ENCODE data around the gene FGL2. TPM values are rescaled to one million over a fixed set of nuclear protein-coding genes. Genes with fewer than 3 reads are reported as not detected.

Gene FGL2
- total RNA-seq, 1 experiment from 2014 or later: not detected

DNA sequence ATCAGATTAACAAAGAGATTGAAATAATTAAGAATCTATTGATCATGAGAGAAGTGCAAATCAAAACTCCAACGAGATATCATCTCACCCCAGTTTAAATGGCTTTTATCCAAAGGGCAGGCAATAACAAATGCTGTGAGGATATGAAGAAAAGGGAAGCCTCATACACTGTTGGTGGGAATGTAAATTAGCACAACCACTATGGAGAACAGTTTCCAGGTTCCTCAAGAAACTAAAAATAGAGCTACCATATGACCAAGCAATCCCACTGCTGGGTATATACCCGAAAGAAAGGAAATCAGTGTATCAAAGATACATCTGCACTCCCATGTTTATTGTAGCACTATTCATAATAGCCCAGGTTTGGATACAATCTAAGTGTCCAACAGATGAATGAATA, 13.8 kb downstream of the FGL2 start:
- Mint-ChIP-seq H3K9me3 (no peaks in the 10 kb centered on the region), H3K36me3 (no peaks in the 10 kb centered on the region), H3K4me1 (no peaks in the 10 kb centered on the region), H3K4me3 (no peak overlapping the region), H3K27ac (no peak overlapping the region), H3K27me3 (ENCODE audit: low read depth) (no peaks in the 10 kb centered on the region)
- ChIA-PET POLR2A (no interaction called here), CTCF (no interaction called here)
- ATAC-seq (no peak), DNase-seq (ENCODE audit: low spot score) (no peak)
- no peak for TF ChIP-seq TCF7 (CRISPR knock-in tag; IDR thresholded peaks at IDR 0.05; ENCODE audit: low read depth)
- TF ChIP-seq GABPB1 (CRISPR knock-in tag; IDR thresholded peaks at IDR 0.05): no peak
- no peak for TF ChIP-seq FOXJ3 (CRISPR knock-in tag; IDR thresholded peaks at IDR 0.05; ENCODE audit: borderline replicate concordance)
- no peak for TF ChIP-seq OVOL2 (CRISPR knock-in tag; IDR thresholded peaks at IDR 0.05; ENCODE audit: borderline replicate concordance)
- TF ChIP-seq, protein P1, sequence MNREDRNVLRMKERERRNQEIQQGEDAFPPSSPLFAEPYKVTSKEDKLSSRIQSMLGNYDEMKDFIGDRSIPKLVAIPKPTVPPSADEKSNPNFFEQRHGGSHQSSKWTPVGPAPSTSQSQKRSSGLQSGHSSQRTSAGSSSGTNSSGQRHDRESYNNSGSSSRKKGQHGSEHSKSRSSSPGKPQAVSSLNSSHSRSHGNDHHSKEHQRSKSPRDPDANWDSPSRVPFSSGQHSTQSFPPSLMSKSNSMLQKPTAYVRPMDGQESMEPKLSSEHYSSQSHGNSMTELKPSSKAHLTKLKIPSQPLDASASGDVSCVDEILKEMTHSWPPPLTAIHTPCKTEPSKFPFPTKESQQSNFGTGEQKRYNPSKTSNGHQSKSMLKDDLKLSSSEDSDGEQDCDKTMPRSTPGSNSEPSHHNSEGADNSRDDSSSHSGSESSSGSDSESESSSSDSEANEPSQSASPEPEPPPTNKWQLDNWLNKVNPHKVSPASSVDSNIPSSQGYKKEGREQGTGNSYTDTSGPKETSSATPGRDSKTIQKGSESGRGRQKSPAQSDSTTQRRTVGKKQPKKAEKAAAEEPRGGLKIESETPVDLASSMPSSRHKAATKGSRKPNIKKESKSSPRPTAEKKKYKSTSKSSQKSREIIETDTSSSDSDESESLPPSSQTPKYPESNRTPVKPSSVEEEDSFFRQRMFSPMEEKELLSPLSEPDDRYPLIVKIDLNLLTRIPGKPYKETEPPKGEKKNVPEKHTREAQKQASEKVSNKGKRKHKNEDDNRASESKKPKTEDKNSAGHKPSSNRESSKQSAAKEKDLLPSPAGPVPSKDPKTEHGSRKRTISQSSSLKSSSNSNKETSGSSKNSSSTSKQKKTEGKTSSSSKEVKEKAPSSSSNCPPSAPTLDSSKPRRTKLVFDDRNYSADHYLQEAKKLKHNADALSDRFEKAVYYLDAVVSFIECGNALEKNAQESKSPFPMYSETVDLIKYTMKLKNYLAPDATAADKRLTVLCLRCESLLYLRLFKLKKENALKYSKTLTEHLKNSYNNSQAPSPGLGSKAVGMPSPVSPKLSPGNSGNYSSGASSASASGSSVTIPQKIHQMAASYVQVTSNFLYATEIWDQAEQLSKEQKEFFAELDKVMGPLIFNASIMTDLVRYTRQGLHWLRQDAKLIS (CRISPR knock-in tag; IDR thresholded peaks at IDR 0.05; ENCODE audit: borderline replicate concordance): no peak
- TF ChIP-seq NR3C1 (CRISPR knock-in tag; conservative IDR thresholded peaks at IDR 0.05; ENCODE audit: low read depth): no peak
- TF ChIP-seq ZNF121 (CRISPR knock-in tag; IDR thresholded peaks at IDR 0.05): no peak
- TF ChIP-seq, protein P2, sequence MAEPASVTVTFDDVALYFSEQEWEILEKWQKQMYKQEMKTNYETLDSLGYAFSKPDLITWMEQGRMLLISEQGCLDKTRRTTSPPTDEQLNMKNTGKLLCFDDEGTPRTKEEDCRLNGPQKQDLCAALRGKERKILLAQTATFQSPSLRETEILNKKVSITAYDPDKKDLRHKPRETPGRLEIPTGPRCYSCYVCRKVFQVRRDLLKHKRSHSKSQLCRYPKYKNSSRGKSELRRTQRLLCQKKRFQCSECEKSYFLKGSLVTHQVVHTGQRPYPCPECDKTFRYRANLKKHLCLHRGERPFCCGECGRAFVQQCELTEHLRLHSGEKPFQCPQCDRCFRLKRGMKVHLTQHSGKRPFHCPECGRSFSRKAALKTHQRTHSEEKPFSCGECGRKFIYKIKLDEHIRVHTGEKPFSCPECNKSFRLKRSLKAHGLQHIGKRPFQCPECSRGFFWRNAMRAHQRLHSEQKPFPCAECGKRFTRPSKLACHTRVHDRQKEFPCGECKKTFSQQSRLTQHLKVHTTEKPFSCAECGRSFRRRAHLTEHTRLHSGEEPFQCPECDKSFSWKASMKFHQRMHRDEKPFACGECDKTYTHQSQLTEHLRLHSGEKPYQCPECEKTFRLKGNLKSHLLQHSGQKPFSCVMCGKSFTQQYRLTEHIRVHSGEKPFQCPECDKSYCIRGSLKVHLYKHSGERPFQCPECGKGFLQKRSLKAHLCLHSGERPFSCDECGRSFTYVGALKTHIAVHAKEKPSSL (CRISPR knock-in tag; conservative IDR thresholded peaks at IDR 0.05): no peak
- no peak for TF ChIP-seq CREM (CRISPR knock-in tag; IDR thresholded peaks at IDR 0.05)
- TF ChIP-seq, protein P3, sequence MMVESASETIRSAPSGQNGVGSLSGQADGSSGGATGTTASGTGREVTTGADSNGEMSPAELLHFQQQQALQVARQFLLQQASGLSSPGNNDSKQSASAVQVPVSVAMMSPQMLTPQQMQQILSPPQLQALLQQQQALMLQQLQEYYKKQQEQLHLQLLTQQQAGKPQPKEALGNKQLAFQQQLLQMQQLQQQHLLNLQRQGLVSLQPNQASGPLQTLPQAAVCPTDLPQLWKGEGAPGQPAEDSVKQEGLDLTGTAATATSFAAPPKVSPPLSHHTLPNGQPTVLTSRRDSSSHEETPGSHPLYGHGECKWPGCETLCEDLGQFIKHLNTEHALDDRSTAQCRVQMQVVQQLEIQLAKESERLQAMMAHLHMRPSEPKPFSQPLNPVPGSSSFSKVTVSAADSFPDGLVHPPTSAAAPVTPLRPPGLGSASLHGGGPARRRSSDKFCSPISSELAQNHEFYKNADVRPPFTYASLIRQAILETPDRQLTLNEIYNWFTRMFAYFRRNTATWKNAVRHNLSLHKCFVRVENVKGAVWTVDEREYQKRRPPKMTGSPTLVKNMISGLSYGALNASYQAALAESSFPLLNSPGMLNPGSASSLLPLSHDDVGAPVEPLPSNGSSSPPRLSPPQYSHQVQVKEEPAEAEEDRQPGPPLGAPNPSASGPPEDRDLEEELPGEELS (CRISPR knock-in tag; IDR thresholded peaks at IDR 0.05): no peak
- no peak for TF ChIP-seq ZNF317 (CRISPR knock-in tag; IDR thresholded peaks at IDR 0.05; ENCODE audit: borderline replicate concordance, low read depth)
- no peak for TF ChIP-seq SMAD4 (CRISPR knock-in tag; IDR thresholded peaks at IDR 0.05)
- TF ChIP-seq CBFB (CRISPR knock-in tag; IDR thresholded peaks at IDR 0.05; ENCODE audit: low read depth): no peak
- TF ChIP-seq JUN (CRISPR knock-in tag; IDR thresholded peaks at IDR 0.05): no peak

DNA sequence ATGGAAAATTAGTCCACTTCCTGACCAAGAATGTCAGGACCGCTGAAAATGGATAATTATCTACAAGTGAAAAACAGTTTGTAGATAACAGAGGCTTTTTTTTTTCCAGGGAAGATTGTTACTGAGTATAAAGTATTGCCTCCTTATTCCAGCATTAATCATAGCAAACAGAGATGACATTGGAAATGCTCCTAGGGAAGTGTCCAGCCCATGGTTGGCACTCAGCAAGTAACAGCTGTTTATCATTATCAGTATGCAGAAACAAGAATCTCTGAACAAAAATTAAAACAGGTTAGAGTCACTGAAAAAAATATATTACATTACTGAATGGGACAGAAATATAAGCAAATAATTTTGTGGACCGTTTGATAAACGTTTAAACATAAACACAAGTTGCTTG, 14.6 kb downstream of the FGL2 start:
- Mint-ChIP-seq H3K4me1 (no peaks in the 10 kb centered on the region), H3K27me3 (ENCODE audit: low read depth) (no peaks in the 10 kb centered on the region), H3K27ac (no peak overlapping the region), H3K36me3 (no peaks in the 10 kb centered on the region), H3K9me3 (no peaks in the 10 kb centered on the region), H3K4me3 (no peak overlapping the region)
- DNase-seq (ENCODE audit: low spot score) (no peak), ATAC-seq (no peak)
- ChIA-PET CTCF (no interaction called here), POLR2A (no interaction called here)
- TF ChIP-seq, protein P1 (CRISPR knock-in tag; IDR thresholded peaks at IDR 0.05; ENCODE audit: borderline replicate concordance): no peak
- TF ChIP-seq GTF2I (CRISPR knock-in tag; conservative IDR thresholded peaks at IDR 0.05) (no peak), ZNF396 (CRISPR knock-in tag; IDR thresholded peaks at IDR 0.05; ENCODE audit: borderline replicate concordance) (no peak), IRF2 (CRISPR knock-in tag; IDR thresholded peaks at IDR 0.05; ENCODE audit: borderline replicate concordance, low read depth) (no peak), HMGA2 (CRISPR knock-in tag; IDR thresholded peaks at IDR 0.05) (no peak)
- TF ChIP-seq, protein P4, sequence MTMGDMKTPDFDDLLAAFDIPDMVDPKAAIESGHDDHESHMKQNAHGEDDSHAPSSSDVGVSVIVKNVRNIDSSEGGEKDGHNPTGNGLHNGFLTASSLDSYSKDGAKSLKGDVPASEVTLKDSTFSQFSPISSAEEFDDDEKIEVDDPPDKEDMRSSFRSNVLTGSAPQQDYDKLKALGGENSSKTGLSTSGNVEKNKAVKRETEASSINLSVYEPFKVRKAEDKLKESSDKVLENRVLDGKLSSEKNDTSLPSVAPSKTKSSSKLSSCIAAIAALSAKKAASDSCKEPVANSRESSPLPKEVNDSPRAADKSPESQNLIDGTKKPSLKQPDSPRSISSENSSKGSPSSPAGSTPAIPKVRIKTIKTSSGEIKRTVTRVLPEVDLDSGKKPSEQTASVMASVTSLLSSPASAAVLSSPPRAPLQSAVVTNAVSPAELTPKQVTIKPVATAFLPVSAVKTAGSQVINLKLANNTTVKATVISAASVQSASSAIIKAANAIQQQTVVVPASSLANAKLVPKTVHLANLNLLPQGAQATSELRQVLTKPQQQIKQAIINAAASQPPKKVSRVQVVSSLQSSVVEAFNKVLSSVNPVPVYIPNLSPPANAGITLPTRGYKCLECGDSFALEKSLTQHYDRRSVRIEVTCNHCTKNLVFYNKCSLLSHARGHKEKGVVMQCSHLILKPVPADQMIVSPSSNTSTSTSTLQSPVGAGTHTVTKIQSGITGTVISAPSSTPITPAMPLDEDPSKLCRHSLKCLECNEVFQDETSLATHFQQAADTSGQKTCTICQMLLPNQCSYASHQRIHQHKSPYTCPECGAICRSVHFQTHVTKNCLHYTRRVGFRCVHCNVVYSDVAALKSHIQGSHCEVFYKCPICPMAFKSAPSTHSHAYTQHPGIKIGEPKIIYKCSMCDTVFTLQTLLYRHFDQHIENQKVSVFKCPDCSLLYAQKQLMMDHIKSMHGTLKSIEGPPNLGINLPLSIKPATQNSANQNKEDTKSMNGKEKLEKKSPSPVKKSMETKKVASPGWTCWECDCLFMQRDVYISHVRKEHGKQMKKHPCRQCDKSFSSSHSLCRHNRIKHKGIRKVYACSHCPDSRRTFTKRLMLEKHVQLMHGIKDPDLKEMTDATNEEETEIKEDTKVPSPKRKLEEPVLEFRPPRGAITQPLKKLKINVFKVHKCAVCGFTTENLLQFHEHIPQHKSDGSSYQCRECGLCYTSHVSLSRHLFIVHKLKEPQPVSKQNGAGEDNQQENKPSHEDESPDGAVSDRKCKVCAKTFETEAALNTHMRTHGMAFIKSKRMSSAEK (CRISPR knock-in tag; IDR thresholded peaks at IDR 0.05; ENCODE audit: borderline replicate concordance): no peak

Measured in WTC11 (cell line).